ENCODE data around the gene HSD17B8. TPM values are rescaled to one million over a fixed set of nuclear protein-coding genes. Genes with fewer than 3 reads are reported as not detected.

HSD17B8 gene
- polyA plus RNA-seq, 1 of the 3 experiments (the other 2 are of a cell fraction) = 37.5 TPM

GRCh38 chr6:33178755-33179475, 25.5 kb upstream of the HSD17B8 start:
- no peak overlapping the region for H3K9ac ChIP-seq
- POLR2A ChIA-PET = no interaction called here
- TF ChIP-seq ELF1 (IDR thresholded peaks at IDR 0.05) = no peak
- TF ChIP-seq, protein P1, sequence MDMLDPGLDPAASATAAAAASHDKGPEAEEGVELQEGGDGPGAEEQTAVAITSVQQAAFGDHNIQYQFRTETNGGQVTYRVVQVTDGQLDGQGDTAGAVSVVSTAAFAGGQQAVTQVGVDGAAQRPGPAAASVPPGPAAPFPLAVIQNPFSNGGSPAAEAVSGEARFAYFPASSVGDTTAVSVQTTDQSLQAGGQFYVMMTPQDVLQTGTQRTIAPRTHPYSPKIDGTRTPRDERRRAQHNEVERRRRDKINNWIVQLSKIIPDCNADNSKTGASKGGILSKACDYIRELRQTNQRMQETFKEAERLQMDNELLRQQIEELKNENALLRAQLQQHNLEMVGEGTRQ (IDR thresholded peaks at IDR 0.05; ENCODE audit: borderline replicate concordance, low read depth, low read length) = no peak
- TF ChIP-seq, protein P2, sequence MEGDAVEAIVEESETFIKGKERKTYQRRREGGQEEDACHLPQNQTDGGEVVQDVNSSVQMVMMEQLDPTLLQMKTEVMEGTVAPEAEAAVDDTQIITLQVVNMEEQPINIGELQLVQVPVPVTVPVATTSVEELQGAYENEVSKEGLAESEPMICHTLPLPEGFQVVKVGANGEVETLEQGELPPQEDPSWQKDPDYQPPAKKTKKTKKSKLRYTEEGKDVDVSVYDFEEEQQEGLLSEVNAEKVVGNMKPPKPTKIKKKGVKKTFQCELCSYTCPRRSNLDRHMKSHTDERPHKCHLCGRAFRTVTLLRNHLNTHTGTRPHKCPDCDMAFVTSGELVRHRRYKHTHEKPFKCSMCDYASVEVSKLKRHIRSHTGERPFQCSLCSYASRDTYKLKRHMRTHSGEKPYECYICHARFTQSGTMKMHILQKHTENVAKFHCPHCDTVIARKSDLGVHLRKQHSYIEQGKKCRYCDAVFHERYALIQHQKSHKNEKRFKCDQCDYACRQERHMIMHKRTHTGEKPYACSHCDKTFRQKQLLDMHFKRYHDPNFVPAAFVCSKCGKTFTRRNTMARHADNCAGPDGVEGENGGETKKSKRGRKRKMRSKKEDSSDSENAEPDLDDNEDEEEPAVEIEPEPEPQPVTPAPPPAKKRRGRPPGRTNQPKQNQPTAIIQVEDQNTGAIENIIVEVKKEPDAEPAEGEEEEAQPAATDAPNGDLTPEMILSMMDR (IDR thresholded peaks at IDR 0.05) = no peak
- no peaks in the 10 kb centered on the region for H3K9me2 ChIP-seq
- no peaks in the 10 kb centered on the region for H3F3A ChIP-seq (replicated peaks; ENCODE audit: insufficient read depth)
- CTCF ChIA-PET = interaction anchor here (0.8 to 1.5 kb wide), 4 partner anchors 13 to 19 kb away, joined by 3 to 7 read pairs (median 4); partner anchors contain the start of gene COL11A2
- no peak overlapping the region for H3K27ac ChIP-seq (ENCODE audit: low read depth in 2 of 2, low read length in 1 of 2)
- H3K79me2 ChIP-seq (ENCODE audit: insufficient read depth) = no peaks in the 10 kb centered on the region
- no peaks in the 10 kb centered on the region for H3K36me3 ChIP-seq (replicated peaks in 1 of 2; ENCODE audit: control insufficient read depth in 1 of 2, insufficient read depth in 2 of 2, low read length in 1 of 2)
- no peaks in the 10 kb centered on the region for H3K27me3 ChIP-seq (ENCODE audit: insufficient read depth)
- peaks cover 0 to 3% of the 10 kb centered on the region in 2 experiments; a peak in 1 of 4 replicates for H3K4me1 ChIP-seq (ENCODE audit: control insufficient read depth in 1 of 2, insufficient read depth in 2 of 2, low read depth in 1 of 2, low read length in 1 of 2)
- no peaks in the 10 kb centered on the region for H4K20me1 ChIP-seq (ENCODE audit: insufficient read depth)
- no peak overlapping the region for H3K4me3 ChIP-seq (ENCODE audit: low read depth in 2 of 2, low read length in 1 of 2)
- DNase-seq = no peak
- no peaks in the 10 kb centered on the region for H3K9me3 ChIP-seq
- 34% methylated on average over 6 of the region's 10 CpGs for WGBS (ENCODE audit: low lambda C conversion rate)
- H3K4me2 ChIP-seq = no peak overlapping the region
- no peak overlapping the region for H2AFZ ChIP-seq (ENCODE audit: low read depth)

DNA sequence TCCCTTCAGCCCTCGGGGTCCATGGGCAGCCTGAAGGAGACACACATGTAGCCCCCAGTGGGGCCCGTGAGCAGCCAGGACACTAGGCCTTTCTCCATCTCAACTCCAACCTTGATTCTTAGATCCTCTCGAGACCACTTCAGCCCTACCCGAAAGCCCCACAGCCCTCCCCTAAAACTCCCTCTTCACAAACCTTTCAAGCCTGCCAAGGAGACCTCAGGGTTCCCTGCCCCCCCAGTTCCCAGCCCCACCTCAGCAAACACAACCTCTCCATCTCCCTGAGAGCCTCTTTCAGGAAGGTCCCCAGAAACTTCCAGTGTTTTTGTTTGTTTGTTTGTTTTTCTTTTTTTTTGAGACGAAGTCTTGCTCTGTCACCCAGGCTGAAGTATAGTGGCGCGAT, 23.3 kb upstream of the HSD17B8 start:
- Histone ChIP-seq H3K27me3 (ENCODE audit: insufficient read depth) (no peaks in the 10 kb centered on the region), H2AFZ (ENCODE audit: low read depth) (no peak overlapping the region), H3K4me1 (ENCODE audit: control insufficient read depth in 1 of 2, insufficient read depth in 2 of 2, low read depth in 1 of 2, low read length in 1 of 2) (peaks cover 0 to 3% of the 10 kb centered on the region in 2 experiments; a peak in 1 of 4 replicates), H3K79me2 (ENCODE audit: insufficient read depth) (no peaks in the 10 kb centered on the region), H3K9ac (no peak overlapping the region), H3K9me3 (no peaks in the 10 kb centered on the region), H3K4me2 (no peak overlapping the region), H3F3A (replicated peaks; ENCODE audit: insufficient read depth) (no peaks in the 10 kb centered on the region), H3K4me3 (ENCODE audit: low read depth in 2 of 2, low read length in 1 of 2) (no peak overlapping the region), H3K9me2 (no peaks in the 10 kb centered on the region), H3K36me3 (replicated peaks in 1 of 2; ENCODE audit: control insufficient read depth in 1 of 2, insufficient read depth in 2 of 2, low read length in 1 of 2) (no peaks in the 10 kb centered on the region), H4K20me1 (ENCODE audit: insufficient read depth) (no peaks in the 10 kb centered on the region), H3K27ac (ENCODE audit: low read depth in 2 of 2, low read length in 1 of 2) (no peak overlapping the region)
- ChIA-PET CTCF (interaction anchor here (2.0 kb wide), 1 partner anchor 17 kb away, joined by 4 read pairs; no protein-coding TSS in a partner anchor), POLR2A (no interaction called here)
- DNase-seq = no peak
- 67% methylated on average over 7 of the region's 7 CpGs for WGBS (ENCODE audit: low lambda C conversion rate)
- TF ChIP-seq, protein P3, sequence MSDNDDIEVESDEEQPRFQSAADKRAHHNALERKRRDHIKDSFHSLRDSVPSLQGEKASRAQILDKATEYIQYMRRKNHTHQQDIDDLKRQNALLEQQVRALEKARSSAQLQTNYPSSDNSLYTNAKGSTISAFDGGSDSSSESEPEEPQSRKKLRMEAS (IDR thresholded peaks at IDR 0.05; ENCODE audit: low read depth) = no peak
- no peak for TF ChIP-seq GABPA (IDR thresholded peaks at IDR 0.05; ENCODE audit: low read depth)

DNA sequence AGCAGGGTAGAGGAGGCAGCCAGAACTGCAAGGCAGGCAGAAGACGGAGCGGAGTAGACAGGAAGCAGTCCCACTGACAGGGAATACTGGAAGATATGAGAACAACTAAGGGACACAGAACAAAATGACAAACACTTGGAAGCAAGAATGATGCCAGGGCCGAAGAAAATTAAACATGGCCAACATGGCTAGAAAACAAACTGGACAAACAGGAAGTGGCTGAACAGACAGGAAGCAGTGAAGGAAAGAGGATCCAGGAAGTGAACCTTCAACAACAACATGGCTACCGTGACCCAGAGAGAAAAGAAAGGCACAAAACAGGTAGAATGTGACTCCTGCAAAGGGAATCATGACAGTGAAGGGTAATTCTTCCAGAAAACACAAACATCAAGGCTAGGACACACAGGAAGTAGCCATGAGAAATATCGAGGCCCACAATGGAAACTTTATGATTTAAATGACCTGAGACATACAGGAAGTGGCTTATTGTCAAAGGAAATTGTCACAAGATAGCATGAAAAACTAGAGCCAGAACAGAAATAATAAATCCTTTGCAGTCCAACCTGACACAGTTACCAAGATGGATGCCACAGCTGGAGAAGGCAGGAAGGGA, 21.3 kb upstream of the HSD17B8 start:
- Histone ChIP-seq H4K20me1 (ENCODE audit: insufficient read depth) (no peaks in the 10 kb centered on the region), H3F3A (replicated peaks; ENCODE audit: insufficient read depth) (no peaks in the 10 kb centered on the region), H3K79me2 (ENCODE audit: insufficient read depth) (no peaks in the 10 kb centered on the region), H3K27me3 (ENCODE audit: insufficient read depth) (no peaks in the 10 kb centered on the region), H3K9me2 (no peaks in the 10 kb centered on the region), H2AFZ (ENCODE audit: low read depth) (peak overlapping the region; percentile 72; the same call in 1 of the 2 replicates), H3K9me3 (no peaks in the 10 kb centered on the region), H3K4me1 (ENCODE audit: control insufficient read depth in 1 of 2, insufficient read depth in 2 of 2, low read depth in 1 of 2, low read length in 1 of 2) (no peaks in the 10 kb centered on the region), H3K27ac (ENCODE audit: low read depth in 2 of 2, low read length in 1 of 2) (no peak overlapping the region), H3K36me3 (replicated peaks in 1 of 2; ENCODE audit: control insufficient read depth in 1 of 2, insufficient read depth in 2 of 2, low read length in 1 of 2) (no peaks in the 10 kb centered on the region), H3K4me3 (ENCODE audit: low read depth in 2 of 2, low read length in 1 of 2) (no peak overlapping the region), H3K9ac (no peak overlapping the region), H3K4me2 (no peak overlapping the region)
- DNase-seq = no peak
- ChIA-PET POLR2A (no interaction called here), CTCF (interaction anchor here (1.0 to 1.1 kb wide), 4 partner anchors 15 to 66 kb away, joined by 3 to 6 read pairs (median 3); no protein-coding TSS in a partner anchor)
- WGBS (ENCODE audit: low lambda C conversion rate) = 82% methylated on average over 5 of the region's 5 CpGs
- peak; percentile 37; the same call in 1 of the 2 replicates for TF ChIP-seq GABPA (IDR thresholded peaks at IDR 0.05; ENCODE audit: low read depth)
- no peak for TF ChIP-seq SIN3A (IDR thresholded peaks at IDR 0.05; ENCODE audit: borderline replicate concordance, low read depth, low read length)

Measured in SK-N-SH (cell line).